ENCODE measurements around the gene C1QTNF6. TPM values are rescaled to one million over a fixed set of nuclear protein-coding genes. Genes with fewer than 3 reads are reported as not detected.
A peak's percentile ranks its signal among the peaks of the same experiment; 100 is the strongest.

The C1QTNF6 gene
- total and polyA plus RNA-seq, 10 of the 15 experiments (the other 5 are each of a cell fraction or from before 2014, with no cell fraction given) = 0.16 to 4.1 (median 1.3) TPM

DNA sequence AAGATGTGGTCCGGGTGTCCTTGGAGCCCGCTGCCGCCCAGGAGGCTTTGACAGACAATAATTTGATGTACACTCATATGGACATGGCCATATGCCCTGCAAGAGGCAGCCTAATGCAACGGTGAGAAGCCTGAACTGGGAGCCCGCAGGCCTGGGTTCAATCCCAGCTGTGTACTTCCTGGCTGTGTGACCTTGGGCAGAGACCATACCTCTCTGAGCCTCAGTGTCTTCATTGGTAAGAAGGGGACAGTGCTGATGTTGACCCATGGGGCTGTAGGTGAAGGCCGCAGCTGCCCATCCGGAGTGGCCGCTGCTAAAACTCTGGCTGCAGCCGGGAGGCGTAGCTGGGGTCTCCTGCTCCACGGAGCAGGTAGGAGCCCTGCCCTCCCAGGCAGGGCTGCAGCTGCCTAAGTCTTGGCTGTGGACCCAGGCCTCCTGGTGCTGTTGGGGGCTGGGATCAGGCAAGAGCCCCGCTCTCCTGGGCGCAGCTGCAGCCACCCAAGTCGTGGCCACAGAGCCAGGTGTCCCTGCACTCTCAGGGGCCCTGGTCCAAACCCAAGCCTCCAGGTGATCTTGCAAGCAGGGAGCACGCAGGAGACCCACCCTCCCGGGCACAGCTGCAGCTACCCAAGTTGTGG is 47.2 kb downstream of the C1QTNF6 start (continued):
- TF ChIP-seq, protein P1, sequence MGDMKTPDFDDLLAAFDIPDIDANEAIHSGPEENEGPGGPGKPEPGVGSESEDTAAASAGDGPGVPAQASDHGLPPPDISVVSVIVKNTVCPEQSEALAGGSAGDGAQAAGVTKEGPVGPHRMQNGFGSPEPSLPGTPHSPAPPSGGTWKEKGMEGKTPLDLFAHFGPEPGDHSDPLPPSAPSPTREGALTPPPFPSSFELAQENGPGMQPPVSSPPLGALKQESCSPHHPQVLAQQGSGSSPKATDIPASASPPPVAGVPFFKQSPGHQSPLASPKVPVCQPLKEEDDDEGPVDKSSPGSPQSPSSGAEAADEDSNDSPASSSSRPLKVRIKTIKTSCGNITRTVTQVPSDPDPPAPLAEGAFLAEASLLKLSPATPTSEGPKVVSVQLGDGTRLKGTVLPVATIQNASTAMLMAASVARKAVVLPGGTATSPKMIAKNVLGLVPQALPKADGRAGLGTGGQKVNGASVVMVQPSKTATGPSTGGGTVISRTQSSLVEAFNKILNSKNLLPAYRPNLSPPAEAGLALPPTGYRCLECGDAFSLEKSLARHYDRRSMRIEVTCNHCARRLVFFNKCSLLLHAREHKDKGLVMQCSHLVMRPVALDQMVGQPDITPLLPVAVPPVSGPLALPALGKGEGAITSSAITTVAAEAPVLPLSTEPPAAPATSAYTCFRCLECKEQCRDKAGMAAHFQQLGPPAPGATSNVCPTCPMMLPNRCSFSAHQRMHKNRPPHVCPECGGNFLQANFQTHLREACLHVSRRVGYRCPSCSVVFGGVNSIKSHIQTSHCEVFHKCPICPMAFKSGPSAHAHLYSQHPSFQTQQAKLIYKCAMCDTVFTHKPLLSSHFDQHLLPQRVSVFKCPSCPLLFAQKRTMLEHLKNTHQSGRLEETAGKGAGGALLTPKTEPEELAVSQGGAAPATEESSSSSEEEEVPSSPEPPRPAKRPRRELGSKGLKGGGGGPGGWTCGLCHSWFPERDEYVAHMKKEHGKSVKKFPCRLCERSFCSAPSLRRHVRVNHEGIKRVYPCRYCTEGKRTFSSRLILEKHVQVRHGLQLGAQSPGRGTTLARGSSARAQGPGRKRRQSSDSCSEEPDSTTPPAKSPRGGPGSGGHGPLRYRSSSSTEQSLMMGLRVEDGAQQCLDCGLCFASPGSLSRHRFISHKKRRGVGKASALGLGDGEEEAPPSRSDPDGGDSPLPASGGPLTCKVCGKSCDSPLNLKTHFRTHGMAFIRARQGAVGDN (IDR thresholded peaks at IDR 0.05) = no peak
- TF ChIP-seq MXI1 (IDR thresholded peaks at IDR 0.05; ENCODE audit: low read depth, low read length) (no peak), HDGF (IDR thresholded peaks at IDR 0.05) (no peak), CBX5 (IDR thresholded peaks at IDR 0.05; ENCODE audit: low read depth) (no peak), IKZF1 (conservative IDR thresholded peaks at IDR 0.05) (no peak), NFXL1 (IDR thresholded peaks at IDR 0.05; ENCODE audit: borderline replicate concordance) (0 out of 2 replicates have a peak, but pooled peaks have one; percentile 40), NR2C2 (IDR thresholded peaks at IDR 0.05; ENCODE audit: borderline replicate concordance, control insufficient read depth, insufficient read length, low read depth) (no peak)
- TF ChIP-seq, protein P2, sequence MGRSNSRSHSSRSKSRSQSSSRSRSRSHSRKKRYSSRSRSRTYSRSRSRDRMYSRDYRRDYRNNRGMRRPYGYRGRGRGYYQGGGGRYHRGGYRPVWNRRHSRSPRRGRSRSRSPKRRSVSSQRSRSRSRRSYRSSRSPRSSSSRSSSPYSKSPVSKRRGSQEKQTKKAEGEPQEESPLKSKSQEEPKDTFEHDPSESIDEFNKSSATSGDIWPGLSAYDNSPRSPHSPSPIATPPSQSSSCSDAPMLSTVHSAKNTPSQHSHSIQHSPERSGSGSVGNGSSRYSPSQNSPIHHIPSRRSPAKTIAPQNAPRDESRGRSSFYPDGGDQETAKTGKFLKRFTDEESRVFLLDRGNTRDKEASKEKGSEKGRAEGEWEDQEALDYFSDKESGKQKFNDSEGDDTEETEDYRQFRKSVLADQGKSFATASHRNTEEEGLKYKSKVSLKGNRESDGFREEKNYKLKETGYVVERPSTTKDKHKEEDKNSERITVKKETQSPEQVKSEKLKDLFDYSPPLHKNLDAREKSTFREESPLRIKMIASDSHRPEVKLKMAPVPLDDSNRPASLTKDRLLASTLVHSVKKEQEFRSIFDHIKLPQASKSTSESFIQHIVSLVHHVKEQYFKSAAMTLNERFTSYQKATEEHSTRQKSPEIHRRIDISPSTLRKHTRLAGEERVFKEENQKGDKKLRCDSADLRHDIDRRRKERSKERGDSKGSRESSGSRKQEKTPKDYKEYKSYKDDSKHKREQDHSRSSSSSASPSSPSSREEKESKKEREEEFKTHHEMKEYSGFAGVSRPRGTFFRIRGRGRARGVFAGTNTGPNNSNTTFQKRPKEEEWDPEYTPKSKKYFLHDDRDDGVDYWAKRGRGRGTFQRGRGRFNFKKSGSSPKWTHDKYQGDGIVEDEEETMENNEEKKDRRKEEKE (IDR thresholded peaks at IDR 0.05) = no peak

Measured in GM12878 (cell line).